Dermis microvascular lymphatic vessel endothelial cell (primary cell): ENCODE data around the gene OGFR. TPM values are rescaled to one million over a fixed set of nuclear protein-coding genes. Genes with fewer than 3 reads are reported as not detected.

Source experiments
- DNase-seq, 2 donors: peaks; one replicate each; pipeline versions ENCODE4 v3.0.0 to v3.0.0-alpha.2; 2010; ENCODE audit warnings: low read depth in 2 of 2
- total RNA-seq: library from RNA; depleted of rRNA; stranded (reverse); fragments of >200 nt; gene quantifications from 2 replicates; pipeline ENCODE4 v1.2.1, GENCODE V29; 2014

The OGFR gene
- total RNA-seq, 1 donor from 2014 or later = 18.2 TPM

GRCh38 chr20:62825986-62826645 is 21.5 kb downstream of the OGFR start:
- no peak for DNase-seq

GRCh38 chr20:62826646-62827310 is 22.1 kb downstream of the OGFR start:
- DNase-seq = no peak

- DNase-seq = no peak
Observed at GRCh38 chr20:62827311-62828038, 22.8 kb downstream of the OGFR start.

GRCh38 chr20:62828051-62828450 is 23.4 kb downstream of the OGFR start:
- no peak for DNase-seq

GRCh38 chr20:62828511-62829230 is 24.0 kb downstream of the OGFR start:
- no peak for DNase-seq

GRCh38 chr20:62829231-62830230 is 24.9 kb downstream of the OGFR start:
- no peak for DNase-seq

- DNase-seq = no peak
Observed at GRCh38 chr20:62830251-62830650, 25.6 kb downstream of the OGFR start.

GRCh38 chr20:62830821-62831220 is 26.2 kb downstream of the OGFR start:
- DNase-seq = no peak

GRCh38 chr20:62831361-62831788 is 26.7 kb downstream of the OGFR start:
- no peak for DNase-seq

GRCh38 chr20:62831854-62832211 is 27.2 kb downstream of the OGFR start:
- no peak for DNase-seq

- no peak for DNase-seq
Observed at GRCh38 chr20:62832212-62832922, 27.7 kb downstream of the OGFR start.

- no peak for DNase-seq
Observed at GRCh38 chr20:62832951-62833391, 28.3 kb downstream of the OGFR start.

GRCh38 chr20:62834967-62835730 is 30.5 kb downstream of the OGFR start:
- no peak for DNase-seq

GRCh38 chr20:62835931-62836861 is 31.6 kb downstream of the OGFR start:
- peak; percentile 67 to 73 for DNase-seq

GRCh38 chr20:62836967-62837490 is 32.4 kb downstream of the OGFR start:
- DNase-seq = no peak

GRCh38 chr20:62837790-62838127 is 33.1 kb downstream of the OGFR start:
- DNase-seq = no peak

GRCh38 chr20:62838128-62838891 is 33.7 kb downstream of the OGFR start:
- peak; percentile 21 to 86 for DNase-seq
